HG03442 (cell line): ENCODE results near the gene KLF5.
"Not testable (repeated sequence)": the region's sequence is repeated elsewhere in the genome, so short reads cannot be mapped to it uniquely, and the experiment has no call there.

Source experiments
- ATAC-seq: cut with Tn5 transposase; IDR thresholded peaks from one replicate; pipeline ENCODE4 v1.9.1; 2021; ENCODE audit warnings: mild to moderate bottlenecking, moderate library complexity; ENCODE audit not compliant: unreplicated experiment

The KLF5 gene

GRCh38 chr13:73082895-73083294 is 24.1 kb downstream of the KLF5 start:
- no peak for ATAC-seq

GRCh38 chr13:73088332-73088935 is 29.6 kb downstream of the KLF5 start:
- ATAC-seq = no peak

- ATAC-seq = no peak
These were observed 30.4 kb downstream of the KLF5 start for GRCh38 chr13:73089213-73089612.

GRCh38 chr13:73090116-73090822 is 31.5 kb downstream of the KLF5 start:
- ATAC-seq = no peak

GRCh38 chr13:73090823-73091187 is 32.0 kb downstream of the KLF5 start:
- ATAC-seq = no peak

GRCh38 chr13:73092829-73093228 is 34.0 kb downstream of the KLF5 start:
- no peak for ATAC-seq

GRCh38 chr13:73096173-73096572 is 37.4 kb downstream of the KLF5 start:
- no peak for ATAC-seq

- ATAC-seq = no peak
These were observed 37.8 kb downstream of the KLF5 start for GRCh38 chr13:73096638-73097037.

- ATAC-seq = not testable (repeated sequence)
These were observed 42.0 kb downstream of the KLF5 start for GRCh38 chr13:73100781-73101180.

- ATAC-seq = no peak
These were observed 42.7 kb downstream of the KLF5 start for GRCh38 chr13:73101351-73102007.

- no peak for ATAC-seq
These were observed 44.4 kb downstream of the KLF5 start for GRCh38 chr13:73103238-73103637.

GRCh38 chr13:73106513-73107178 is 47.8 kb downstream of the KLF5 start:
- no peak for ATAC-seq

GRCh38 chr13:73107481-73107880 is 48.7 kb downstream of the KLF5 start:
- no peak for ATAC-seq

GRCh38 chr13:73107970-73108369 is 49.2 kb downstream of the KLF5 start:
- no peak for ATAC-seq

- no peak for ATAC-seq
These were observed 50.6 kb downstream of the KLF5 start for GRCh38 chr13:73109288-73109899.

GRCh38 chr13:73109969-73110368 is 51.2 kb downstream of the KLF5 start:
- ATAC-seq = no peak

- no peak for ATAC-seq
These were observed 52.0 kb downstream of the KLF5 start for GRCh38 chr13:73110814-73111213.

GRCh38 chr13:73111331-73111730 is 52.5 kb downstream of the KLF5 start:
- ATAC-seq = no peak

- ATAC-seq = no peak
These were observed 60.8 kb downstream of the KLF5 start for GRCh38 chr13:73119612-73120011.
